ENCODE data around the gene ZNF764.
"Not testable (repeated sequence)": the region's sequence is repeated elsewhere in the genome, so short reads cannot be mapped to it uniquely, and the experiment has no call there.

ZNF764 gene

DNA sequence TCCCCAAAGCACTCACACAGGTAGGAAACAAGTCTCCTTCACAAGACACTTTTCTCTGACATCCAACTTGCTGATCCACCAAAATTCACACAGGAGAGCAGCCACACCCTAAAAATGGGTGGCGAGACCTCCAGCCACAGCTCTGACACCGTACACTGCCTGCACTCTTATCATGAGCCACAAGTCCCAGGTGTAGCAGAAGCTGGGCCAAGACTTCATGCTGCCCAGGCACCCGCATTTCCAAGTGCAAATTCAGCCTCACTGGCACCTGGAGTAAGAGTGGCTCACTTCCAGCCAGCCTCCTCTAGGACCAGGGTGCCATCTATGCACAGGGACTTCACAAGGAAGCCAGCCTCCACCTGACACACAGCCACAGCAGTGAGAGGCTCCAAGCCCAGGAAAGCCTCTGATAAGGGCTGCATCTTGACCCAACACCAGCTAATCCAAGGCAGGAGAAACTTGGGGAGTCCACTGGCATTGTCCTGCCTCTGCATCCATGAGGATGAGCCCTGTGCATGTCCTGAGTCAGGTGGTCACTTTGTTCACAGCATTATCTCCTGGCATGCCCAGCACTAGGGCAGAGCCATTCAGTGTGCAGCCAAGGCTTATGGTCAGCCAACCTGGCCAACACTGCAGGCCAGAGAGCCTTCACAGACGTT is 29.2 kb downstream of the ZNF764 start:
- DNase-seq (ENCODE audit: extremely low read depth in 1 of 2, low read depth in 1 of 2), result no peak

DNA sequence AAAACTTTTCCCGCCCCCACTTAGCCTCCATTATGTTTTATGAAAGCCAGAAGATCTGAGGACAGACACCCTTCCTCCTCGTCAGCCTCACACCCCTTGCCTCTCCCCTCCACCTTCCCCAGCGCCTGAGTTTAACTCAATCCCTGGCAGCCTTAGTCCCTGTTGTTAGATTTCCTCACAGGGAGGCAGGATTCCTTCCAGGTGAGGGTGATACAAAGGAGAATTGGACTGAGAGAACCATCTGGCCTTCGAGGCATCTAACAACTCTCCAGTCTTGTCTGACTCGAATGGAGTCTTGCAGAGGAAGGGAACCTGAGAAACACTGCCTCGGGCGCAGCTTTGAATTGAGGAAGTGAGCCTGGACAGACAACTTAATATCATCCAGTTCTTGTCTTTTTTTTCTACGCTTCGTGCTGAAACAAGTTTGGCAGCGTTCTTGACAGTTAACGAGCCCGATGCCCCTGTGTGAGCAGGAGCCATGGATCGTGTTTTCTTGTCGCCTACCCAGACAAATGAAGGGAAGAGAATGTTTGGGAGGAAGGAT is 30.5 kb downstream of the ZNF764 start:
- no peak for DNase-seq (ENCODE audit: extremely low read depth in 1 of 2, low read depth in 1 of 2)

DNA sequence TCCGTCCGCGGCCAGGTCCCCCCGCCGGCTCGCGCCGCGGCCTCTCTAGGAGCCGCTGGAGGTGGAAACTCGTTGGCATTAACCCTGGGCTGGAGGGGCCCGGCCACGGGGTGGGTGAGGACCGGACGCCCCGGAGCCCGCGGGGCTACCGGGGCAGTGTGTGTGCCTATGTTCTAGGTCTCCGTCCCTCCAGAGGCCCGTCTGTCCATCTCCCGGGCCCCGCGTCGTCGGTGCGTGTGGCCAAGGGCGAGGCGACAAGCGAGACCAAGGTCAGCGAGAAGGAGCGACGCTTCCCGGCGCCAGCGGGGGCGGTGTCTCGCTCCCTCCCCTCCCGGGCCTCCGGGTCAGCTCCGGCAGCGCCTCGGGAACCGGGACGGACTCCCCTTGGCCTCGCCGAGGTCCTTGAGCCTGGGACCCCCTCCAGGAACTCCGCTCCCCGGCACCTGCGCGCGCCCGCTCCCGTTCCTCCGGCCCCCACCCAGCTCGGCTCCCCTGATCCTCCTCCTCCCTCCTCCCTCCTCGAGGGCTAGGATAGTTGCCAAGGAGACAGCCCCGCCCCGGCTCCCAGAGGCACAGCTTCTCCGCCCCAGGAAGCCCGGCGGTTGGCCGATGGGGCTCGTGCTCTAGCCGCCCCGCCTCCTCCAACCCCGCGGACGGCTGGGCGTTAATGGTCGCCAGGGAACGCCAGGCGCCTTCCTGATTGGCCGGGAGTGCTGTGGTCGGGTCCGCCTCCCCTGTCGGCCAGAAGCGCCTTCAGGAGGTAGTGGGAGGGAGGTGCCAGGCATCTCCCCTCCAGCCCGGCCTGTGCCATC is 31.1 kb downstream of the ZNF764 start:
- peak; percentile 62 to 78 for DNase-seq (ENCODE audit: extremely low read depth in 1 of 2, low read depth in 1 of 2)

DNA sequence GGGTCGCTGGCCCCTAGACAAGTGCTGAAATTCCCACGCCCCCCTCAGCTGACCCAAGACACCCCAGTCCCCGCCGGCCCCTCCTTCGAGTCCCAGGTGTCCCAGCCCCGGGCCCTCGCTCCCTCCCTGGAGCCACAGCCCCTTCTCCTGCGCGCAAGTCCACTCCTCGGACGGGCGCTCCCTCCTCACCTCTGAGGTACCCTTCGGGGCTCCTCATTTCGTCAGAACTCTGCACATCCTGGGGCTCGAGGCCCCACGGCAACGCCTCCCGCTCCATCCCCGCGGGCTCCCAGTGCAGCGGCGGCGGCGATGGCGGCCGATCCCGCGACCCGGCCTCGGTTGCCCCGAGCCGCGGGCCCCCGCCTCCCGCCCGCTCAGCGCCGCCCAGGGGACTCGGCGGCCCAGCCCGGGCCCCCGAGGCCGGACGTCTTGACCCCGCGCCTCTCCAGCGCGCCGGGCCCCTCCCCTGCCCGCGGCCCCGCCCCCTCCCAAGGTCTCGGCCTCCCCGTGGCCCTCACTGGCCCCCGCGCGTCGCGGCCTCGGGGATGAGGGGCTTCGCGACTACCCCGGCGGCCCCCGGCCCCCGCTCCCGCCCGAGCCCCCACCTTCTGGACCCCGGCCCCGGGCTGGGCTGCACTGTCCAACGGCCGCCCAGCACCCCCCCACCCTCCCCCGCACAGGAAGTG is 31.9 kb downstream of the ZNF764 start, which contains the start of gene ZNF768:
ZNF768 (minus strand) TSS at position 430 of the 686 bp plus-strand sequence; CDS start at position 277, 153 bp downstream.
- DNase-seq (ENCODE audit: extremely low read depth in 1 of 2, low read depth in 1 of 2), result no peak

DNA sequence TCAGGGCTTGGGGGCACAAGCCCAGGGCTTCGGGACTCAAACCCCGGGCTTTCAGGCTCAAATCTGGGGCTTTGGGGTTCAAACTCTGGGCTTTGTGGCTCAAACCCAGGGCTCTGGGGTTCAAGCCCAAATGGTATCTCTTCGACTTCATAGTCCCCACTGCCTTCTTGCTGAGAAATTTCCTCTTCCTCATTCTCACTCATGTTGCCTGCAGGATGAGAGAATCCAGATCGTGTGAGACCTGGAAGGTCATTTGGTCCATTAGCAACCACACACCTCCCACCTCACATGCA is 32.4 kb downstream of the ZNF764 start:
- no peak for DNase-seq (ENCODE audit: extremely low read depth in 1 of 2, low read depth in 1 of 2)

DNA sequence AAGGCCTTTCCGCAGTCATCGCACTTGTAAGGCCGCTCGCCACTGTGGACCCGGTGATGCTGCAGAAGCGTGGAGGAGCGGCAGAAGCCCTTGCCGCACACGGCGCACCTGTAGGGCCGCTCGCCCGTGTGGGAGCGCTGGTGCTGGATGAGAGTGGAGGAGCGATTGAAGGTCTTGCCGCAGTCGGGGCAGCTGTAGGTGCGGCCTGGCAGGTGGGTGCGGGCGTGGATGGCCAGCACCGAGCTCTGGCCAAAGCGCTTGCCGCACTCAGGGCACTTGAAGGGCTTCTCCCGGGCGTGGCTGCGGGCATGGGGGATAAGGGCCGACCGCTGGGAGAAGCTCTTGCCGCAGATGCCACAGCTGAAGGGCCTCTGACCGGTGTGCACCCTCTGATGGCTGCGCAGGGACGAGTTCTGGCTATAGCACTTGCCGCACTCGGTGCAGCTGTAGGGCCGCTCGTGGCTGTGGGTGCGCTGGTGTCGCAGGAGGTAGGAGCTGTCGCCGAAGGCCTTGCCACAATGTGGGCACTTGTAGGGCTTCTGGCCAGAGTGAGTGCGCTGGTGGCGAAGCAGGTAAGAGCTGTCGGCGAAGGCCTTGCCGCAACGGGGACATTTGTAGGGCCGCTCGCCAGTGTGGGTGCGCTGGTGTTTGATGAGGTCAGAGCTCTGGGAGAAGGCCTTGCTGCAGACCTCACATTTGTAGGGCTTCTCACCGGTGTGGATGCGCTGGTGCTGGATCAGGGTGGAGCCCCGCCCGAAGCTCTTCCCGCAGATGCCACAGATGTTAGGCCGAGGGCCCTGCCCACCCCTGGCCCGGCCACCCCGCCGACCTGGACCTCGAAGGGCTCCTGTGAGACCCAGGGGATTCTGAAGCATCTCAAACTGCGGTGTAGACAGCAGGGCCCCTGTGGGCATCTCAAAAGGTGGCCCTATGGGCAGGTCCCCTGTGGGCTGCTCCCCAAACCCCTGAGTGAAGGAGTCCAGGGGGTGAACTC is 33.3 kb downstream of the ZNF764 start:
- DNase-seq (ENCODE audit: extremely low read depth in 1 of 2, low read depth in 1 of 2), result no peak

DNA sequence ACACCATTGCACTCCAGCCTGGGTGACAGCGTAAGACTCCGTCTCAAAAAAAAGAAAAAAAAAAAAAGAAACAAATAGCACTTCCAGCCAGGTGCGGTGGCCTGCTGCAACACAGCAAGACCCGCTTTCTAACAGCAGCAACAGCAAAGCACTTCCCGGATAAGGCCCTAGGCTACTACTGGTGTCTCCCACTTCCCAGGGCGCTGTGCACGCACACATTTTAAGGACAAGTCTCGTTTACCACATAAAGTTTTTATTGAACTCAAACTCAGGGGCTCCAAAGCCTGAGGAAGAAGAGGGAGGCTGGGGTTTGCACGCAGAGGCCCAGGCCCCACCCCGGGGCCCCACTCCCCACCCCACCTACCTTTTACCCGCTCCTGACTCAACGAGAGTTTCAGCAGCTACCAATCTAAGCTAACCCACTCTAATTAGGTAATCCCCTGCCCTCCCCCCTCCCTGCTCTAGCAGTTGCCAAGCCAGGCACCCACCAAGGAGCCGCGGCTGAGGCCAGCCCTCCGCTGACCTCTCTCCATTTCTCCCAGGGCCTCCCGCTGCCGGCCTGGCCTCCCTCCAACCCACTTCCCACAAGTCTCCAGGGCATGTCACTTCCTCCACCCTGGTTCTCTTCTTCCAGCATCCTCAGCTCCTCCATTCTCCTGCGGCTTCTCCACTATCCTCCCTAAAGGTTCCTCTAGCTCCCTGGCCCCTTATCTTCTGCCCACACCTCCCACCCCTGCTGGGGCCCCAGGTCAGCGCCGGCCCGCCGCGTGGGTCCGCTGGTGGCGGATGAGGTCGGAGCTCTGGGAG is 34.2 kb downstream of the ZNF764 start:
- no peak for DNase-seq (ENCODE audit: extremely low read depth in 1 of 2, low read depth in 1 of 2)

DNA sequence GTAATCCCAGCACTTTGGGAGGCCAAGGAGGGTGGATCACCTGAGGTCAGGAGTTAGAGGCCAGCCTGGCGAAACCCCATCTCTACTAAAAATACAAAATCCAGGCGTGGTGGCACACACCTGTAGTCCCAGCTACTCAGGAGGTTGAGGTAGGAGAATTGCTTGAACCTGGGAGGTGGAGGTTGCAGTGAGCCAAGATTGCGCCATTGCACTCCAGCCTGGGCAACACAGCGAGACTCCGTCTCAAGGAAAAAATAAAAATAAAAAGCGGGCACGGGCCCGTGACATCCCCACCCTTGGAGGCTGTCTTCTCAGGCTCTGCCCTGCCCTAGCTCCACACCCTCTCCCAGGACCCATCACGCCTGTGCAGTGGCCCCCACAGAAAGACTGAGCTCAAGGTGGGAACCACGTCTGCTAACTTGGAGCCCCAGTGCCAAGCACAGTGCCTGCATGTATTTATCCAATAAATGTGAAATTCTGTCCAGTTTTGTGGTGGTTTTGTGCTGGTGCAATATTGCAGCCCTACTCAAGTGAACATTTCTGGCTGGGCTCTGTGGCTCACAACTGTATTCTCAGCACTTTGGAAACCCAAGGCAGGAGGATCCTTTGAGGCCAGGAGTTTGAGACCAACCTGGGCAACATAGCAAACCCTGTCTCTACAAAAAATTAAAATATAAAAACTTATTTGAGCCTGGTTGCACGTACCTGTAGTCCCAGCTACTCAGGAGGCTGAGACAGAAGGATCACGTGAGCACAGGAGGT is 35.3 kb downstream of the ZNF764 start:
- not testable (repeated sequence) for DNase-seq (ENCODE audit: extremely low read depth in 1 of 2, low read depth in 1 of 2)

DNA sequence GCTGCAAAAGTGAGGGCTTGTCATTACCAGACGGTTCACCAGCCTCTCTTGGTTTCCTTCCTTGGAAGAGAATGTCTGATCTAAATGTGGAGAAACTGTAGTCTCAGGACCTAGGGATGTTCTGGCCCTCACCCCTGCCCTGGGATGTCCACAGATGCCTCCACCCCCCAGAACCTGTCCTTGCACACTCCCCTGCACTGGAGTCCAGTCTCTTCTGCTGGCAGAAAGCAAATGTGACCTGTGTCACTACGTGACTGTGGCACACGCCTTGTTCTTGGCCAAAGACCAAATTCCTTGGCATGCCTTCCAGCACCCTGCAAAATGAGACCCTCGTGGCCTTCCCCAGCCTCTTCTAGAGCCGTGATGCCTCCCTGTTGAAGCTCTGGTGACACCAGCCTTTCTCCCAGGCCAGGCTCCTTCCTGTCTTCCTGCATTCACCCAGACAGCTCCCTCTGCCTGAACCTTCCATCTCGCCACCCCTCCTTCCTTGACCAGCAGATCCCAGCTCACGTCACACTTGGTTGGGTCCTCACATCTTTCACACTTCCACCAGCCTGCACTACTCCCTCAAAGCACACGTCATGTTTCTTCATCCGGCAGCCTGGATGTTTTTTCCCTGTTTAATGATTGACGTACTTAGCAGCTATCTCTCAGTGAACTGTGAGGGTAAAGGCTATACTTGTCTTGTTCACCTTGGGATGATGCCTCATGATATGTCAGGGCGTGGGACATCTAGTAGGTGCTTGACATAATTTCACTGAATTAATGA is 36.1 kb downstream of the ZNF764 start:
- DNase-seq (ENCODE audit: extremely low read depth in 1 of 2, low read depth in 1 of 2), result no peak

DNA sequence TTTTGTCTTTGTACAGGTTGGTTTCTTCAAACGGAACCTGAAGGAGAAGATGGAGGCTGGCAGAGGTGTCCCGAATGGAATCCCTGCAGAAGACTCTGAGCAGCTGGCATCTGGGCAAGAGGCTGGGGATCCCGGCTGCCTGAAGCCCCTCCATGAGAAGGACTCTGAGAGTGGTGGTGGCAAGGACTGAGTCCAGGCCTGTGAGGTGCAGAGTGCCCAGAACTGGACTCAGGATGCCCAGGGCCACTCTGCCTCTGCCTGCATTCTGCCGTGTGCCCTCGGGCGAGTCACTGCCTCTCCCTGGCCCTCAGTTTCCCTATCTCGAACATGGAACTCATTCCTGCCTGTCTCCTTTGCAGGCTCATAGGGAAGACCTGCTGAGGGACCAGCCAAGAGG is 36.7 kb downstream of the ZNF764 start:
- DNase-seq (ENCODE audit: extremely low read depth in 1 of 2, low read depth in 1 of 2), result no peak

DNA sequence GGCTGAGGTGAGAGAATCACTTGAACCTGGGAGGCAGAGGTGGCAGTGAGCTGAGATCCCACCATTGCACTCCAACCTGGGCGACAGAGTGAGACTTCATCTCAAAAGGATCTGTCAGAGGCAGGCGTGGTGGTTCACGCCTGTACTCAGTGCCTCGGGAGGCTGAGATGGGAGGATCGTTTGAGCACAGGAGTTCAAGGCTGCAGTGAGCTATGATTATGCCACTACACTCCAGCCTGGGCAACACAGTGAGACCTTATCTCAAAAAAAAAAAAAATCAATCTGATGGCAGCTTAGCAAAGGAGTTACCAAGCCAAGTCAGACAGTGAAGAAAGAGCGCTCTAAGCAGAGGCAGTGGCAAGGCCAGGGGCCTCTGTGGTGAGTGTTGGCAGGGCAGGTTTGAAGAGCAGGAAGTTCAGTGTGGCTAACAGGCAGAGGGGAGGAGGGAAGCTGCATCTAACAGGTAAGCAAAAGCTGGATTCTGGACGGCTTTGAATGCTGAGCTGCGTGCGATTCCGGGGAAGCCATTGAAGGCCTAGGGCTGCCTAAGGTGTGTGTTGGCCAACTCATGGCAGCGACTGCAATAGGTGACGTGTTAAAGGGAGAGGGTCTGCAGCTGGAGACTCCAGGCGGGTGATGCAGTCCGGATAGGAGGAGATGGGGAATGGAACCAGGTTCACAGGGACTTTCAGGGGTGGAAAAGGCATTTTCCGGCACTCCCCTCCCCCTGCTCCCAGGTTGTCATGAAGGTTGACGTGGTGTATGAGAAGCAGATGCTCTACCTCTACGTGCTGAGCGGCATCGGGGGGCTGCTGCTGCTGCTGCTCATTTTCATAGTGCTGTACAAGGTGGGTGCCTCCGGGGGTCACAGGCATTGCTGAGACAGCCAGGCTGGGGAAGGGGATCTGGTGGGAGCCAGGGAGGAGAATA is 38.8 kb downstream of the ZNF764 start:
- DNase-seq (ENCODE audit: extremely low read depth in 1 of 2, low read depth in 1 of 2), result no peak

DNA sequence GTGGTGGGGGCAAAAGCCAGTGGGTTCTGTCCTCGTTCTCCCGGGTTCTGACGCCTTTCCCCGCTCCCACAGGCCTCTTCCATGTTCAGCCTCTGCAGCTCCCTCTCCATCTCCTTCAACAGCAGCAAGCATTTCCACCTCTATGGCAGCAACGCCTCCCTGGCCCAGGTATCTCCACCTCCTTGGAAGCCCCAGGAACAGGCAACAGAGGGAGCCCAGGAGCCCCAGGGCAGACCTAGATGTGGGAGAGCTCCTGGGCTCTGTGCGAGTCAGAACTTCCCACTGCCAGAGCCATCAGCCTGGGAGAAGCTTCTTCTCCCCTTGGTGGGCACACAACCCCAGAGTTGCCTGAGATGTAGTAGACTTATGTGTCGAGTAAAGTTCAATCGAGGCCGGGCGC is 39.6 kb downstream of the ZNF764 start:
- no peak for DNase-seq (ENCODE audit: extremely low read depth in 1 of 2, low read depth in 1 of 2)

DNA sequence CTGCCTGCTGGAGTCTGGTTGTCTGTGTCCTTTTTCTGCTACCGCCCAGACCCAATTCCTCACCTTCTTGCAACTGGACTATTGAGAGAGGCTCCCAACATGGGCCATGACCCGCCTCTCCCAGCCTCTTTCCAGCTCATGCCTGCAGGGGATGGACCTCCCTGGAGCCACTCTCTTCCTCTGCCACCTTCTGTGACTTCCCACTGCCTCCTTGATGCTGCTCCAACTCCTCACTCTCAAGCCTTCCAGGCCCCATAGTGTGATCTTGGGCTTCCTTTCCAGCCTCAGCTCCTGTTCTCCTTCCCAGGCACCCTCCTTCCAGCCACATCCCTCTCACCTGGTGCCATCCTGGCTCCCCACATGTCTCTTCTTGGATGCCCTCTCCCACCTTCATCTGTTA is 42.9 kb downstream of the ZNF764 start:
- DNase-seq (ENCODE audit: extremely low read depth in 1 of 2, low read depth in 1 of 2), result no peak

DNA sequence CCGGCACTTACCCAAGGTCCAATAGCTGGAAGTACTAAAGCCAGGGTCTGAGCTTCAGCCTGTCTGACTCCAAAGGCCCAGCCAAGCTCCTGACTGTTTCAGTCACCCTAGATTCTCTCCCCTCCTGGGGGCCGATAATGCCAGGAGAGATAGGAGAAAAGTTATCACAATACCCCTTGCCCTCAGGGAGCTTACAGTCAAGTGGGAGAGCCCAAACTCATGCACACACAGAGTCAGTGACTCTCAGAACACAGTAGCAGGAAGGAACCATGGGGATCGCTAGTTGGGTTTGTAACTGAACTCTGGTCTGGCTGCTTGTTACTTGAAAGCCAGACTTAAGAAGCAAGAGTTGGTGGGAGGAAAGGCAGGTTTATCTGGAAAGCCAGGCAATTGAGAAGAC is 46.7 kb downstream of the ZNF764 start:
- DNase-seq (ENCODE audit: extremely low read depth in 1 of 2, low read depth in 1 of 2), result no peak

DNA sequence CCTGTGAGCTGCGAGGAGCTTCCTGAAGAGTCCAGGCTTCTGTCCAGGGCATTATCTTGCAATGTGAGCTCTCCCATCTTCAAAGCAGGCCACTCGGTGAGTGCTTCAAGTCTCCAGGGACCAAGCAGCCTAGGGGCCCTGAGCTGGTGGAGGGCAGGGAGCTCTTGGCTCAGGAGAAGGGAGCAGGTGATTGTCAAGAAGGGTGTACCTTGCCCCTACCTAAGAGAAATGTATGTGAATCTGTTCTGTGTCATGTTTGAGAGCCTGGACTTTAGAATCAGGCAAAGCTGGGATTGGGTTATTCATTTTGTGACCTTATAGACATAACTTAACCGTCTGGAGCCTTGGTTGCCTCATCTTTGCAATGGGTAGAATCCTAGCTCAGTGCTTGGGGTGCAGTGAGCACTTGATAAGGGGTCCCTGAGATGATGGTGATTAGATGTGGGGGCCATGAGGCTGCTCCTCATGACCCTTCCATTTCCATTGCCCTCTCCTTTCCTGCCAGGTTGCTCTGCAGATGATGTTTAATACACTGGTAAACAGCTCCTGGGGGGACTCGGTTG is 47.7 kb downstream of the ZNF764 start:
- DNase-seq (ENCODE audit: extremely low read depth in 1 of 2, low read depth in 1 of 2), result no peak

DNA sequence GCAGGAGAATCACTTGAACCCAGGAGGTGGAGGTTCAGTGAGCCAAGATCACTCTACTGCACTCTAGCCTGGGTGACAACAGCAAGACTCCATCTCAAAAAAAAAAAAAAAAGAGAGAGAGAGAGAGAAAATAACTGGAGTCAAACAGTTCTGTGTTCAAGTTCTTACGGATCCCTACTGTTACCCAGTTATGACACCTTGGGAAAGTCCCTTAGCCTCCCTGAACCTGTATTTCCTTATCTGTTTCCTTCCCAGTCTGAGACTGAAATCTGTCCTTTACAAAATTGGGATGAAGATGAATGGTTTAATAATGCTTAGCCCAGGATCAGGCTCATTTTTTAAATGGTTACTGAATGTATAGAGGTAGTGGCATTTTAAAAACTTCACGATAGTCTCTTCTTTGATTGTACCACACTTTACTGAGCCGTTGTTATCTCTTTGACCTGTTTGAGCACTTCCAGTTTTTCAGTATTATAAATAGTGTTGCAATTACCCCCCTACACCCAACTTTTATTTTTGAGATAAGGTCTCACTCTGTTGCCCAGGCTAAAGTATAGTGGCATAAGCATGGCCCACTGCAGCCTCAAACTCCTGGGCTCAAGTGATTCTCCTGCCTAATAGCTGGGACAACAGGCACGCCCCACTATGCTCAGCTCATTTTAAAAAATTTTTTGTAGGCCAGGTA is 49.0 kb downstream of the ZNF764 start:
- no peak for DNase-seq (ENCODE audit: extremely low read depth in 1 of 2, low read depth in 1 of 2)

All from activated CD8-positive, alpha-beta memory T cell treated with anti-CD3 and anti-CD28 coated beads for 1 hour (primary cell).